ENCODE results near the gene SLC40A1. TPM values are rescaled to one million over a fixed set of nuclear protein-coding genes. Genes with fewer than 3 reads are reported as not detected.

Gene SLC40A1
- total RNA-seq, 1 experiment from 2014 or later: 0.76 TPM

DNA sequence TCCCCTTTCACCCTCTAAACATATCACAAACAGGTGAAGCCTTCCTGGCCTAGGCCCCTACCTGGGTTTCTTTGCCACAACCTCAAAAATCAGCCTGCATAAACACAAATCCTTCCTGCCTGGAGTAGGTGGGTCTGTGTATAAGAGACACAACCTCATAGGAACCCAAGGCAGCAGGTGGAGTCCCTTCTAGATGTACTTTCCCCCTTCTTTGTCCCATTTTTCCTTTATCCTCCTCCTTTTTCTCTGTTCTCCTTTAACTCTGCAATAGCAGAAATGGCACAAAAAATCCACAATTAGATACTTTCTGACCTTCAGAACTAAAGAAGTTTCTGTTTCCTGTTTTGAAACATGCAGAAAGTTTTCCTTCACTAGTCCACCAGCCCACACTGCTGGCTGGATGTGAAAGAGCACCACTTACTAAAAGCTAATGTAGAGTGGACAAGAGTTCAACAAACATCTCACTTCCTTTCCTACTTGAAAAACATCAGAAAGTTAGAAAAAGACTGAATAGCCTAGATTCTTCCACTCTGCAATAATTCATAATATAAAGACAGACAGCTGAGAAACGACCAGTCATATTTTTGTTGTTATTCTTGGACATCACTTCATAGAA, 11.2 kb downstream of the SLC40A1 start:
- no peak for DNase-seq (ENCODE audit: low read depth)

DNA sequence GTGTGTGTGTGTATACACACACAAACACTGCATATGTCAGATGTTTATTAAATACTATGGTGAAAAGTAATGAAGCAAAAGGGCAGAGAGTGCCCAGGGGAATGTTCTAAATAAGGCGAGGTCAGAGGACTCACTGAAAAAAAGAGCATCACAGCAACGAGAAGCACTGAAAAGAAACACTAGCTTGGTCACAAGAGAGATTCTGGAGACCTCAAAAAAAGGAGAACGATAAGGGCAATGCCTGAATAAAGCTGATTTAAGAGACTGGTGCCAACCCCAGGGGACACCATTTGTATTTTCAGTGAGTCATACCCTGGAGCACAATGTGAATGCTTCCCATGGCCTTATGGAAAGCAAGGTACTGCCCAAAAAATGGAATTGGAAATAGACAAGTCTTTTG, 14.5 kb downstream of the SLC40A1 start:
- peak; percentile 11 for DNase-seq (ENCODE audit: low read depth)

DNA sequence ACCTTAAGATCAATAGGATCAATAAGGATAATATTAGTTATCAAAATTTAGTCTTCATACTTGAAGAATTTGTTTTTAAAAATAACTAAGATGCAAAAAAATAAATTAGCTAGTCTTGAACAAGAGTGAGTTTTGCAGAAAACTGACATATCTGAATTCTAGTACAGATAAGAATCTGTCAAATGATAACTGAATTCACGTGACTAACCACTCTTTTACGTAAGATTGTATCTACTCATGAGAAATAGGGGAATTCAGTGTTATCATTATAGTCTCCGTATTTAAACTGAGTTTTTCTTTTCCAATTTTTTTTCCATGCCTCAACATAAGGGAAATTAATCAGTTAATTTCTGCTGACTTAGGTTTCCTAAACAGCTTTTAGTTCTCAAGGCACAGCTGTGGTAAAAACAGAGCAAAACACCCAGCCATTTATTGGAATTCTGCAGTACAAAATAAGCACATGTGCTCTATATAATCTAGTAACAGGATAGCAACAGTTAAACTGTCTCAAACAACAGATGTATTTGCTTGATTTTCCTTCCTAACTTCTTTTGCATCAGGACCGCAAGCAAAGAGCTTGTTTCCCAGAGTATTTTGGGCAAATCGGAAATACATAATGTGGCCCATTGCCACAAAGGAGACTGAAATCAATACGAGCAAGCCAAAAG, 19.1 kb downstream of the SLC40A1 start:
- no peak for DNase-seq (ENCODE audit: low read depth)

DNA sequence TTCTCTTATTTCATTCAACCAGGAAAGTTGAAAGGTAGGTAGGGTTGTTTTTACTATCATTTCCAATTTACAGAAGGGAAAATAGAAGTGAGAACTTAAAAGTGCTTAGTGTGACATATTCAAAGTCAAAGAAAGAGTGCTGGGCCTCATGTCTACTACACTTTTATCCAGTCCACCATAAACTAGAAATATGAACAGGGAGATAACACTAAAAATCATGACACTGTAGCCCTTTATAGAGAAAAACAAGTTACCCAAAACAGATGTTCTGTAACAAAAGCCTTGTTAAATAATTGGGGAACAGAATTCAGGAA, 20.4 kb downstream of the SLC40A1 start:
- no peak for DNase-seq (ENCODE audit: low read depth)

DNA sequence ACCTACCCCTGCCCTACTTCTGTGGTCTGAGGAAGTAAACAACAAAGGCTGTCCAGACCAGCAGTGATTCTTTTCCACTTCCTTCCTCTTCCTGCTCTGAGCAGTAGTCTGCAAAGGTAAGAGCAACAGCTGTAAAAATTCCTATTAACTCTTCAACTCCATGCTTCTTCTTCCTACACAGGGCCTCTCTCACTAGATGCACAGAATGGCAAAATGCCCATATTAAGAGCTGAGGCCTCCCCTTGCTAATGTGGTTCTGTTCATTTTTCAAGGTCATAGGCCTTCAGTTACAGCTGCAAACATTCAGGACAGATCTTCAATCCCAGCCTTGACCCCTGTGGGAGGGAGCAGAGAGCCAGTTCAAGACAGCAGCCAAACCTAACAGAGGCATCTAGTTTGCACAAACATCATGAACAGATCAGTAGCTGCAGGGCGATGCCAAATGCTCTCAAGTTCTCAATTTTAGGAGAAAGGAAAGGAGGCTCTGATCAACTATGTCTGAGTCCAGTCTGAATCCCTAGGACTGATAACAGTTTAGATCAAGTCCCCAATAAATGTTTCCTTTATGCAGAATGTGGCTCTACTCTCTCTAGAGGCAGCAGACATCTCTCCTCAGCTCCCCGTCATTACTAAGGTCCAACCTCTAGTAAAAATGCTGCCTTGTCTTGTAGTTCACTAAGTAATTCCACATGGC, 20.9 kb downstream of the SLC40A1 start:
- no peak for DNase-seq (ENCODE audit: low read depth)

DNA sequence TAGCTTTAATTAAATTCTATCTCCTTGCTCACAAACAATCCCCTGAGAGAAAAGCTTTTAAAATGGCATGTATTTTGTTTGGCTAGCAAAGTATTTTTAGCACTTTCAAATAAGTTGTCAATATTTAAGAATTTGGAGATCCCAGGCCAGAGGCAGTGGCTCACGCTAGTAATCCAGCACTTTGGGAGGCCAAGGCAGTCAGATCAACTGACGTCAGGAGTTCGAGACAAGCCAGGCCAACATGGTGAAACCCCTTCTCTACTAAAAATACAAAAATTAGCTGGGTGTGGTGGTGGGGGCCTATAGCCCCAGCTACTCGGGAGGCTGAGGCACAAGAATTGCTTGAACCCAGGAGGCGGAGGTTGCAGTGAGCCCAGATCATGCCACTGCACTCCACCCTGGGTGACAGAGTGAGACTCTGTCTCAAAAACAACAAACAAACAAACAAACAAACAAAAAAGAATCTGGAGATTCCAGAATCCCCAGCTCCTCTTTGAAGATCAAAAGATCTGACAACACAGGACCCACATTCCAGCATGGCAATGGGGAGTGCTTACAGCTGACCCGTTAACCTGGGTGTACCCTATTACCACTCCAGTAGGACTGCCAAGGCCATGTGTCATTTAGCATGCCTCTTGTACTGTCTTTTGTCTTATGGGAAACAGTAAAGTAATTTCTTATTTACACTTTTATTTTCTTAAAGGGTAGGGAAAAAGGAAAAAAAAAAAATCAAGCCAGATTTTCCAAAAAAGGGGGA, 21.9 kb downstream of the SLC40A1 start:
- DNase-seq (ENCODE audit: low read depth): no peak

DNA sequence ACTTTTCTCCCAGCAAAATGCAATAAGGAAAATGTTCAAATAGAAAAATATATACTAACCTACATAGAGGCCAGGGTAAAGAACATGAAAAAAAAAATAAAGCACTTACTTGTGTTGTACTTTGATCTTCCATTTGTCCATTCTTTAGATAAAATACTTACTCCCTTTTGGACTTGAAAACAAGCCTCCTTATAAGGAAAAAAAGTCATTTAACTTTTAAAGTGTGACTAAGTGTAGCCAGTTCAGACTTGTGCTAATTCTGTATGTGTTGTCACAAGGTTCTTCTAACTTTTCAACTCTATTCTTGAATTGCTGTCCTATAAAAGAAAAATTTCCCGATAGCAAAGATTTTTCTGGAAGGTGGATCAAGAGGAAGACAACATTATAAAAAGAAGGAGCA, 23.2 kb downstream of the SLC40A1 start:
- DNase-seq (ENCODE audit: low read depth): no peak

DNA sequence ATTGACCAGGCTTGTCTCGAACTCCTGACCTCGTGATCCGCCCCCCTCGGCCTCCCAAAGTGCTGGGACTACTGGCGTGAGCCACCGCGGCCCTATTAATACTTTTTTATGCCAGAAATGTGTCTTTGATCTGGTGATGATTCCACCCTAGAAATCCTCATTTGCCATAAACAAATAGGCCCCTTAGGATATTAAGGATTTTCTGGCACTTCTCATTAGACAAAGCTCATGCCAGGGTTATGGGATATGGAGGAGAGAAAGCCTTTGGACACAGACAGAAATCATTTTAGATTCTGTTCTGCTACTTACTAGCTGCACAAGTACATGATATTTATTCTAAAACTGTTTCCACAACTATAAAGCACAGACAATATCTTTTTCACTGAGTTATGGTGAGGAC, 24.1 kb downstream of the SLC40A1 start:
- DNase-seq (ENCODE audit: low read depth): no peak

DNA sequence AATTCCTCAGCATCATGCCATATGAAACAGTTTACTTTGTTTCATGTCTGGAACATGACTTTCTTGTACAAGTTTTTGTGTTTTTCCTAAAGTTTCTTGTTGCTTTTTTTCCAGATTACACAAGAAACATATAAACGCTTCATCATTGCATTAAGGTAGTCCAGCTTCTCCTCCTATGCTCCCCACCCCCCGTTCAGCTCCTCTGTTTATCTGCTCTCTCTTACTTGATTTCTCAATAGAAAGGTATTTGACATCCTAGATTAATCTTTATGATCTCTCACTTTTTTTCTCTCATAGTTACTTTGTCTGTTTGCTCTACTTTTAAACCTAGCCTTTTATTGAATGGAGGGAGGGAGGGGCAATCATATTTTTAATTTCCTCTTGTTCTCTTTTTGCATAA, 25.4 kb downstream of the SLC40A1 start:
- DNase-seq (ENCODE audit: low read depth): peak; percentile 9

DNA sequence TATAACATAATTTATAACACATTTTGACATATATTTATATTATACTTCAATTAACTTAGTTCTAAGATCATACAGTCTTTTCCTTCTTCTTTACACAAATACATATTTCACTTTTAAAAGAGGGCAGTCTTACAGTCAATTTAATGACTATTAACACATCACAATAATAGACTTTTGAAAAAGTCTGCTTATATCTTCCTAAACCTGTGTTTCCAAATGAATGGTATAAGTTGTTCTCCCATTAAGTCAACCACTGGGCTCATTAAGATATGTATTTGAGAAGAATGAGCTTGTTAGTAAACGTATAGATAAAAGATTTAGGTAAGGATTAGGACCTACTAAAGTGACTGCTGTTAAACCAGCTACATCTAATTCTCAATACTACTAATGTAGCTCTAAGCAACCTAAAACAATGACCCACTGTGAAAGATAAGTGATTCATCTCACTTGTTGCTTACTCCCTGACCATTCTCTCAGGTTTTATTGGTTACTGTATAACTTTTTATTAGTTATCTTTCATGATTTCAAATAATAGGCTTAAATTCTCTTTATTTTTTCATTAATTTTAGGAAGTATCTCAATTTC, 27.0 kb downstream of the SLC40A1 start:
- DNase-seq (ENCODE audit: low read depth): peak; percentile 5

DNA sequence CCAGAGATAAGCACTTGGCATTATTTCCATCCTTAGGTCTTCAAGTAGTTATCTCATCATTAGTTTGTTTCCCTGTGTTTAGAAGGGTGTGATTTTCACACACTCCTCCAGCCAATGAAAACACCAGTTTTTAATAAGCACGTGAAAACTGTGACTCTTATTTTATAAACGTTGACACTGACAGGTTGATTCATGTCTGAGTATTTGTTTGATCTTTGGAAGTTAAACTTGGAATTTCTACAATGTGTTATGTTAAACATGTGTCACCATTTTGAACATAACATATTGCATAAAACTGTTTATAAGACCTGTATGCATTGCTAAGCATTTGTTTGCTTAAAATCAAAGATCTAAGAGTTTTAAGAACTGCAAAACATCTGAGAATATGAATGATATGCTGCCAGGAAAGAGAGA, 27.6 kb downstream of the SLC40A1 start:
- DNase-seq (ENCODE audit: low read depth): no peak

DNA sequence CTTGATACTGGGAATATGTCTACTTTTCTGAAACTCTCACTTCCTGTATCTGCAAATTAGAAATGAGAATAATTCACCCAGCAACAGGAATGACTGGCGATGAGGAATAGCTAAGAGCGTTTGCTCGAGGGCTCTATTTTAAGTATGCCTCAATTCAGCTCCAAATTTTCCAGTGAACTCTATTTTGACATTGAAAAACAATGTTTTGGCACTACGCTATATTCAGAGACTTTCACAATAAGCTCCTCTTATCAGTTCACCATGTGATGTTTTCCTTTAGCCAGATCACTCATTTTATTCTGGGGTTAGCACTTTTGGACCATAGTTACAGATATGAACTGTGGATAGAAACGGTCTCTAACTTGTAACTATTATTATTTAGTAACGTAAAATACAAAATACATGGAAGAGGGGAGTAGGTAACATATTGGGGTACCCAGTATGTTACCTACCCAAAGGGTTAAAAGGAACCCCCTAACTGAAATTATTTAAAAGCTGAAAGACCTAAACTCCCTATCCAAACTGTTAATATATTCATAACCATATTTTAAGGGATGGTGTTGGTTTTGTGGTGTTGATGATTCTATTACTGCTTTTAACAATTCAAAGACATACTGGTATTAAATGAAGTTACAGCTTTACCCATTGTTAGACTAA, 28.1 kb downstream of the SLC40A1 start:
- DNase-seq (ENCODE audit: low read depth): no peak

DNA sequence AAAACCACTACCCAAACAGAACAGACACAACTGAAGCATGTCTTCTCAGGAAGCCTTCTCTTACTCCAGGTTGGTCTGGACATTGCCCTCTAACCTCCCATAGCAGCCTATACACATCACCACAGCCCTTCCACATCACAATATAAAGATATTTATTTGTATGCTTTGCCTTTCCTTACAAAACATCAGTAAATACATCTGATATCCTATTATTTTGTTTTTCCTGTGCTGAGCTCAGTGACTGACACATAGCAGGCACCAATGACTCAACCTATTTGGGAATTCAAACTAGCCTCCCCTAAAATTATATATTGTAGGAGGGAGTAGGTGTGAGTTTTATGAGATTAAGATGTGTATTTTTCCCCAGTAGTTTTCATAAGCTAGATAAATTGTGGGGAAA, 28.8 kb downstream of the SLC40A1 start:
- no peak for DNase-seq (ENCODE audit: low read depth)

DNA sequence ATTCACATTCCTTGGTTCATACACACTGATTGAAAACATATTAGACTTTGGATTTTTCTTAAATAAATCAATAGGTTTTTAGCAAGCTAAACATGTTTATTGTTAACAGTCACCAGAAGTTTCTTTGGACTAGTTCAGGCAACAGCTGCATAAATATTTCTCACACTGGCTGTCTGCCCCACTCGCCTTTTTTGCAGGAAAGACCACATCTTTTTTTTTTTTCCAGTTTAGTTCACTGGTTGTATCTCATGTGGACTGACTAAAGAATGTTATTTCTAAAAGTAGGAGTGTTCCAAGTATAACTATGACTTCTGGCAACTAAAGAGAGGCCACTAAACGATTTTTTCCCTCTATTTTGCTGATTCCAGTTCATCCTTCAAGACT, 31.1 kb downstream of the SLC40A1 start:
- no peak for DNase-seq (ENCODE audit: low read depth)

DNA sequence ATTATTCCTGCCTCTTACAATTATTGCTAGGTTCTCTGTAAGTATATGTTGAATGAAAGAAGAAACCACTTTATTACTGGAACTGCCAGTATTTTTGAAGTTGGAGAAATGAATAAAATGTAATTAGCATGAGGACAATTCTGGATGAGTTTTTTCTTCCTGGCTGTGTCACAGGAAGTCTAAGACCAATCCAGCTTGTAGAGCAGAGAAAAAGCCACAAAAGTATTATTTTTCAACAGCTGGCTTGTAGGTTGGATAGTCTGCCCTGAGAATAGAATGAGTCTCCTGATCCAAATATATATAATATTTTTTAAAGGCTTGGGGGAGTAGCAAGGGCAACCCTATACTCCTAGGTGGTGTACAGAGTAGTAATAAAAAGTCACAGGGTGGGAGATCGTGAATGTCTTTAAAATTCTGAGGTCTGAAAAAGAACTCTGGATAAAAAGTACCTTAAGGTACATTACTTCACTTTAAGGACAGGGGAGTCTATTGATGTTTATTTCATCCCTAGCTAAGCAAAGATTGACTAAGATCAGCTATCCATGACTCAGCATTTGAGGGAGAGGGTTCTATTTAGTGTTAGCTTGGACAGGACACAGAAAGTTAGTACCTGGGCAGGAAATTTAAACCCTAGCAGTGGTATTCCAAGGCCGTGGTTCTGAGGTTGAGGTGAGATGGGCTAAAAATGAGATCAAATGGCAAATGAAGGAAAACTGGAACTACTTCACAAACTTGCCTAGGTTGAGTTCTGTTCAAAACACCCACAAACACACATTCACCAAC, 31.7 kb downstream of the SLC40A1 start:
- peak; percentile 10 for DNase-seq (ENCODE audit: low read depth)

DNA sequence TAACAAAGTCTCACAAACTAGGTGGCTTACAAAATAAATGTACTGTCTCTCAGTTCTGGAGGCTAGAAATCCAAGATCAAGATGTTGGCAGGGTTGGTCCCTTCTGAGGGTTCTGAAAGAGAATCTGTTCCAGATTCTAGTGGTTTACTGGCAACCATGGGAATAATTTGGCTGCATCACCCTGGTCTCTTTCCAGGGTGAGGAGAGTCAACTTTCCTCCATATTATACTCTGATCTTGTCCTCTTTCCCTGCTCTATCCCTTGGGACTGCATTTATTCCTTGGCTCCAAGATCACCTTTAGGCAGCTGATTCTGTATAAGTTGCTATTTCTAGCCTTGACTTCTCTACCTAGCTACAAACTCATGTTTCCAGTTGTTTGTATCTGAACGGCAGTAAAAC, 35.2 kb downstream of the SLC40A1 start:
- no peak for DNase-seq (ENCODE audit: low read depth)

DNA sequence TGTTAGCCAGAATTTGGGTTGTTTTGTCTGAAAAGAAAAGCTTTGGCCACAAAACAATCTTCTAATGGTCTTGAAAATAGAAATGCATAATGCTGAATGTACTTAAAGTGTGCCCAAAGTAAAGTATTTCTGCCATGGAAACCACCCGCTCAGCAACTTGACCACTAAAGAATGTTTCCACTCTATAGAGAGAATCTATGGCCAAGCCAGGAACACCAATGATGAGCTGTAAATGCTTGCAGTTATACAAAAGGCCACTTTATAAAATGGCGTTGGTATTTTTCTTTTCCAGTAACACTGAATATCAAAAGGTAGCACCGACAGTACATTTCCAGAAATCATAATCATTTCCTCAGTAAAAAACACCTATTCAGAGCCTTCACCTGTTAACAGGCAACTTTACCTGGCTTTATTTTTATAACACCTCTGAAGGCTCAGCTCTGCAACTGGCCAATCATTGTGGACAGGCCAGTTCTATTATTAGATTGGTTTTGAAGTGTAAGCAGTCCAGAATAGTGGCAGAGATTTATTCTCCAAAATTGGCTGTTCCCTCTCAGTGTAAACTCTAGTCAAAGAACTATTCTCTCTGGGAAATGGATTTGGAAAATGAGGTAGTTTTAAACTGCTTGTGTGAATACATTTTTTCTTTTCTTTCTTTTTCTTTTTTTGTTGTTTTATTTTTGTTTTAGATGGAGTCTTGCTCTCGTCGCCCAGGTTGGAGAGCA, 36.1 kb downstream of the SLC40A1 start:
- DNase-seq (ENCODE audit: low read depth): no peak

DNA sequence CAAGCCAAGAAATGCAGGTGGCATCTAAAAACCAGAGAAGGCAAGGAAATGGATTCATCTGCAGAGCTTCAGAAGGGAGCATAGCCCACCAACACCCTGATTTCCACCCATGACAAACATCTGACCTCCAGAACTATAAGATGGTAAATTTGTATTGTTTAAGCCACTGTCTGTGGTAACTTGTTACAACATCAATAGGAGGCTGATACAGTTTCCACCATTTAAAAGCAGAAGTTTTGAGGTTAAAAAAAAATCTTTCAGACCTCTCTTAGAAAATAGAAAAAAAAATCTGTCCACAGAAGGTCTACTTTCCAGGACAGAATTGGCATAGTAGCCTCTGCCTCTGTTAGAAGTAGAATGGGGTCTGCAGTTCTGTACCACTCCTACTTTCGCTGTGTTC, 37.2 kb downstream of the SLC40A1 start:
- DNase-seq (ENCODE audit: low read depth): no peak

DNA sequence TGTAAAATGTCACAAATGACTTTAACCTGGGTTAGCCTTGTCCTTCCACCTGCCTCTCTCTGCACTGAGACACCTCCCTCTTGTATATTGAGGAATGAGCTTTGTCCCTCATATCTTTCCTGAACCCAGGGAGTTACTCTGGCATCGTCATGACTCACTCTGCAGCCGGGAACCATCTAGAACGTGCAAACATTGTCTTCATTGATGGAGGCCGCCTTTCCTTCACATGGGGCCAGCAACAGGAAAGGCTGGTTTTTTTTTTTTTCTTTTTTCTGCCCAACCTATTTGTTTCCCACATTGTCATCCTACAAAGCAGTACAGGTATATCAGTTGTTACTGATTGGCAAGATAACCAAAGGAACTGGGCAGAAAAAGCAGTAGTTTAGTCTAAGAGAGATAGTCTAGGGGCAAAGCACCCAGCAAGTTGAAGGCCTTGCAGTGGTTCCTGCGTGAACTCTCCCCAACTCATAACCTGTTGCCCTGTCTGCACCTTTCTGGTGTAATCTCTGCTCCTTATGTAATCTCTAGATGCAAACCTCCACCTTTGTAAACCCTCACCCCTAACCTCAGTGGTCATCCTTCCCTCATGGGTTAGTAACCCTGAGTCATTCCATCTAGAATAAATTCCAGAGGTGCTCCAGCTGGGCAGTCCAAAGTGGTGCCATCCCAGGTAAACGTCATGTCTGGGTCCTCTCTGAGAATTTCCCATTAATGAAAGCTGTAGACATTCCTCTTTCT, 38.3 kb downstream of the SLC40A1 start:
- DNase-seq (ENCODE audit: low read depth): peak; percentile 9

DNA sequence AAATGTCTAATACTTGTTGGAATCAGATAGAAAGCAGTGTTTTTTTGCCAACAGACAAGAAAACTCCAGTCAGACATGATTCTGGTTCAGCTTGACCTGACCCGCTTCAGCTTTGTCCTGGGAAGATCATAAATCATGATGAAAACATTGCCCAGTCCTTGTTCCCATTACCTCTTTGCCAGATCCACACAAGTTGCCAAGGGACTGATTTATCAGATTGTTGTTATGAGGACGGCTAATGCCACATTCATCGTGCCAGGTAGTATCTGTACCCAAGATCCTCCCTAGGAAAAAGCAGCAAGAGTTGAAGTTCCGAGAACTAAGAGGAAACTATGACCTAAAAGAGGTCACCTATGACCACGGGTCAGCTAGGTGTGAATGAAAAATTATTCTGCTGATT, 39.0 kb downstream of the SLC40A1 start:
- DNase-seq (ENCODE audit: low read depth): no peak
